HepG2 (cell line): Measurements from ENCODE around the gene FUT8. TPM values are rescaled to one million over a fixed set of nuclear protein-coding genes. Genes with fewer than 3 reads are reported as not detected.

ENCODE experiments used
- ATAC-seq: fragments of 200-7000 bp; cut with Tn5 transposase; 3 replicates; pipeline ENCODE4 v1.9.1; 2020; ENCODE audit warnings: mild to moderate bottlenecking, moderate library complexity
- BruUV-seq: library from RNA; stranded (reverse); fragments of 400-500 nt; replicated peaks from 2 replicates; lab custom pipeline; 2021; lab: Mats Ljungman, UMichigan
- CTCF ChIA-PET: fragments of 300-600 bp; formaldehyde crosslinking; extraction: SDS; loops from one replicate; lab custom pipeline; 2021; ENCODE audit warnings: low total read pairs, inconsistent platforms, low intra/inter-chr PET ratio; lab: Yijun Ruan, JAX
- POLR2A ChIA-PET: fragments of 350-600 bp; sonication (Branson Sonifier 250); formaldehyde crosslinking; loops from one replicate; lab custom pipeline; 2020; ENCODE audit warnings: antibody characterized with exemption, inconsistent platforms; lab: Yijun Ruan, JAX
- DNase-seq: peaks from one replicate; pipeline ENCODE4 v3.0.0-alpha.2; 2015; ENCODE audit warnings: low spot score
- FAIRE-seq: peaks from 3 replicates; lab custom pipeline; 2011; peaks lifted over from hg19 to GRCh38; lab: Jason Lieb, UNC
- H2AFZ ChIP-seq: one replicate; pipeline ENCODE4 v1.6.1; 2011; ENCODE audit warnings: low read length, inconsistent platforms
- H3K27ac ChIP-seq: fragments of 300-600 bp; 3 replicates; pipeline ENCODE4 v1.8.0; 2011; ENCODE audit warnings: mixed run types, mild to moderate bottlenecking, mixed read lengths, low read length, inconsistent platforms; ENCODE audit not compliant: insufficient read depth; ENCODE audit errors: extremely low read length
- H3K27me3 ChIP-seq, 2 experiments: fragments of 200-600 bp in 1 of 2; 2 replicates in 1 of 2; 3 replicates in 1 of 2; pipeline versions ENCODE4 v1.6.0 to v1.8.0; 2011; ENCODE audit warnings: low read length in 2 of 2, mild to moderate bottlenecking in 2 of 2, moderate library complexity in 2 of 2, inconsistent platforms in 1 of 2; ENCODE audit not compliant: insufficient read depth in 2 of 2, control insufficient read depth in 1 of 2
- H3K36me3 ChIP-seq, 2 experiments: fragments of 200-600 bp in 1 of 2; replicated peaks in 1 of 2; 2 replicates in 1 of 2; 3 replicates in 1 of 2; pipeline versions ENCODE4 v1.5.1 to v1.8.0; 2011; ENCODE audit warnings: low read length in 2 of 2, inconsistent platforms in 1 of 2; ENCODE audit not compliant: insufficient read depth in 2 of 2, control insufficient read depth in 1 of 2
- H3K4me1 ChIP-seq: 2 replicates; pipeline ENCODE4 v1.5.1; 2012; ENCODE audit warnings: low read length, inconsistent platforms; ENCODE audit not compliant: insufficient read depth
- H3K4me2 ChIP-seq: 2 replicates; pipeline ENCODE4 v1.6.0; 2011; ENCODE audit warnings: low read depth, low read length, inconsistent platforms
- H3K4me3 ChIP-seq, 3 experiments: fragments of 200-600 bp in 1 of 3; sonication (generic), shearing (Covaris generic) in 1 of 3; replicated peaks in 1 of 3; 2 replicates each; pipeline ENCODE4 v1.5.1; 2011 to 2016; ENCODE audit warnings: low read length in 3 of 3, inconsistent platforms in 2 of 3, low read depth in 2 of 3, mild to moderate bottlenecking in 2 of 3, control low read depth in 1 of 3, mixed read lengths in 1 of 3; ENCODE audit not compliant: insufficient read depth in 1 of 3
- H3K79me2 ChIP-seq: one replicate; pipeline ENCODE4 v1.6.1; 2011; ENCODE audit warnings: low read length, inconsistent platforms; ENCODE audit not compliant: insufficient read depth
- H3K9ac ChIP-seq: 2 replicates; pipeline ENCODE4 v1.6.0; 2011; ENCODE audit warnings: mild to moderate bottlenecking, low read depth, low read length, inconsistent platforms; ENCODE audit not compliant: insufficient read depth
- H3K9me3 ChIP-seq: 2 replicates; pipeline ENCODE4 v1.5.1; 2012; ENCODE audit warnings: mild to moderate bottlenecking, low read length
- H4K20me1 ChIP-seq: 2 replicates; pipeline ENCODE4 v1.6.0; 2011; ENCODE audit warnings: inconsistent platforms, mild to moderate bottlenecking, low read length, moderate library complexity; ENCODE audit not compliant: insufficient read depth
- ATAD3A ChIP-seq: sonication (generic); formaldehyde crosslinking; IDR thresholded peaks from 2 replicates; pipeline ENCODE4 v1.4.0; 2020; ENCODE audit warnings: missing genetic modification reagents
- ATRX ChIP-seq: sonication (generic); formaldehyde crosslinking; IDR thresholded peaks from 2 replicates; pipeline ENCODE4 v1.4.0; 2020; ENCODE audit warnings: missing genetic modification reagents, borderline replicate concordance
- EHMT2 ChIP-seq: fragments of 200-600 bp; sonication (generic); IDR thresholded peaks from 2 replicates; pipeline ENCODE4 v1.7.0; 2017; ENCODE audit warnings: antibody characterized with exemption, low read depth, low read length, borderline replicate concordance
- ERF ChIP-seq: IDR thresholded peaks from 2 replicates; pipeline ENCODE4 v1.6.1; 2018; ENCODE audit warnings: missing biosample characterization, missing genetic modification reagents
- FLYWCH1 ChIP-seq: sonication (generic); formaldehyde crosslinking; IDR thresholded peaks from 2 replicates; pipeline ENCODE4 v1.8.1; 2023; ENCODE audit warnings: mild to moderate bottlenecking, missing genetic modification reagents
- FOXO1 ChIP-seq: sonication (generic); formaldehyde crosslinking; IDR thresholded peaks from 2 replicates; pipeline ENCODE4 v1.4.0; 2020; ENCODE audit warnings: missing genetic modification reagents
- HOXA9 ChIP-seq: sonication (generic); formaldehyde crosslinking; IDR thresholded peaks from 2 replicates; pipeline ENCODE4 v1.8.1; 2022; ENCODE audit warnings: missing genetic modification reagents, mild to moderate bottlenecking, moderate library complexity, borderline replicate concordance
- KLF11 ChIP-seq: IDR thresholded peaks from 2 replicates; pipeline ENCODE4 v1.6.1; 2016; ENCODE audit warnings: missing compliant biosample characterization
- PAX8 ChIP-seq: sonication (generic); formaldehyde crosslinking; IDR thresholded peaks from 2 replicates; pipeline ENCODE4 v1.8.0; 2022; ENCODE audit warnings: mild to moderate bottlenecking, missing genetic modification reagents, borderline replicate concordance
- PAXIP1 ChIP-seq: sonication (generic); formaldehyde crosslinking; conservative IDR thresholded peaks from 2 replicates; pipeline ENCODE4 v1.4.0; 2020; ENCODE audit warnings: mild to moderate bottlenecking, missing genetic modification reagents, moderate library complexity
- POLR2G ChIP-seq: fragments of 200-400 bp; formaldehyde crosslinking; IDR thresholded peaks from 2 replicates; pipeline ENCODE4 v1.6.1; 2018; ENCODE audit warnings: mild to moderate bottlenecking, low read depth, low read length, moderate library complexity
- RORA ChIP-seq: sonication (generic); formaldehyde crosslinking; IDR thresholded peaks from 2 replicates; pipeline ENCODE4 v1.5.0; 2020; ENCODE audit warnings: mild to moderate bottlenecking, missing genetic modification reagents, moderate library complexity
- SMAD9 ChIP-seq: sonication (generic); formaldehyde crosslinking; IDR thresholded peaks from 2 replicates; pipeline ENCODE4 v1.5.1; 2020; ENCODE audit warnings: mild to moderate bottlenecking, missing genetic modification reagents
- TBX2 ChIP-seq: sonication (generic); formaldehyde crosslinking; IDR thresholded peaks from 2 replicates; pipeline ENCODE4 v1.5.0; 2020; ENCODE audit warnings: missing genetic modification reagents, mild to moderate bottlenecking, borderline replicate concordance
- TFE3 ChIP-seq: IDR thresholded peaks from 2 replicates; pipeline ENCODE4 v1.6.1; 2016
- ZNF616 ChIP-seq: sonication (generic); formaldehyde crosslinking; IDR thresholded peaks from 2 replicates; pipeline ENCODE4 v1.5.0; 2020; ENCODE audit warnings: low read depth, mild to moderate bottlenecking, missing genetic modification reagents
- ZNF713 ChIP-seq: sonication (generic); formaldehyde crosslinking; IDR thresholded peaks from 2 replicates; pipeline ENCODE4 v1.4.0; 2020; ENCODE audit warnings: mild to moderate bottlenecking, missing genetic modification reagents
- in situ Hi-C: cut with HindIII; loops from 2 replicates; pipeline ENCODE4 v1.10.0; 2017; ENCODE audit warnings: low pct_unique_long_range_greater_than_20kb; ENCODE audit not compliant: extremely low pct_ligation_motif_present
- intact Hi-C: fragments of 100-400 bp; cut with micrococcal nuclease; formaldehyde crosslinking; loops from one replicate; pipeline ENCODE4 v1.10.0; 2022; ENCODE audit not compliant: unreplicated experiment
- polyA plus RNA-seq, 8 experiments: library from polyadenylated mRNA; depleted of rRNA in 3 of 8; stranded (reverse) in 7 of 8; unstranded in 1 of 8; fragments of >200 nt; fragmentation: Illumina TruSeq in 4 of 8; extraction: Trizol in 4 of 8; gene quantifications; 2 replicates each; pipeline versions ENCODE4 v1.2.1 to v1.2.3, GENCODE V29; 2011 to 2016; ENCODE audit warnings: low read depth in 4 of 8, missing spikeins in 1 of 8, mixed read lengths in 1 of 8; ENCODE audit not compliant: insufficient read depth in 1 of 8
- total RNA-seq, 5 experiments: library from RNA; depleted of rRNA; stranded (reverse); fragments of >200 nt; fragmentation: Illumina TruSeq; extraction: Trizol; gene quantifications; 2 replicates each; pipeline ENCODE4 v1.2.3, GENCODE V29; 2016; ENCODE audit warnings: low read depth in 1 of 5
- TF ChIP-seq, protein P1 (sequence below): sonication (generic); formaldehyde crosslinking; IDR thresholded peaks from 2 replicates; pipeline ENCODE4 v1.5.0; 2020; ENCODE audit warnings: missing genetic modification reagents
- TF ChIP-seq, protein P2 (sequence below): sonication (generic); formaldehyde crosslinking; IDR thresholded peaks from 2 replicates; pipeline ENCODE4 v1.4.0; 2020; ENCODE audit warnings: missing genetic modification reagents

Gene FUT8
- total and polyA plus RNA-seq, 2 of the 13 experiments (the other 11 are each of a cell fraction or from before 2014, with no cell fraction given), result 9.3 to 17.5 TPM

- no peak for TF ChIP-seq TBX2 (CRISPR knock-in tag)
- TF ChIP-seq ZNF713 (CRISPR knock-in tag), result no peak
- no peak for TF ChIP-seq SMAD9
- no peak for TF ChIP-seq FLYWCH1 (CRISPR knock-in tag)
- TF ChIP-seq POLR2G, result no peak
- no peak for TF ChIP-seq ATAD3A (CRISPR knock-in tag)
- TF ChIP-seq HOXA9 (CRISPR knock-in tag), result no peak
- no peak for TF ChIP-seq PAXIP1 (CRISPR knock-in tag)
- TF ChIP-seq FOXO1 (CRISPR knock-in tag), result no peak
- TF ChIP-seq, protein P1, sequence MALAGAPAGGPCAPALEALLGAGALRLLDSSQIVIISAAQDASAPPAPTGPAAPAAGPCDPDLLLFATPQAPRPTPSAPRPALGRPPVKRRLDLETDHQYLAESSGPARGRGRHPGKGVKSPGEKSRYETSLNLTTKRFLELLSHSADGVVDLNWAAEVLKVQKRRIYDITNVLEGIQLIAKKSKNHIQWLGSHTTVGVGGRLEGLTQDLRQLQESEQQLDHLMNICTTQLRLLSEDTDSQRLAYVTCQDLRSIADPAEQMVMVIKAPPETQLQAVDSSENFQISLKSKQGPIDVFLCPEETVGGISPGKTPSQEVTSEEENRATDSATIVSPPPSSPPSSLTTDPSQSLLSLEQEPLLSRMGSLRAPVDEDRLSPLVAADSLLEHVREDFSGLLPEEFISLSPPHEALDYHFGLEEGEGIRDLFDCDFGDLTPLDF (CRISPR knock-in tag), result no peak
- no peak for TF ChIP-seq ZNF616 (CRISPR knock-in tag)
- TF ChIP-seq ATRX (CRISPR knock-in tag), result no peak
- TF ChIP-seq ERF (CRISPR knock-in tag), result no peak
- TF ChIP-seq PAX8 (CRISPR knock-in tag), result no peak
- TF ChIP-seq, protein P2, sequence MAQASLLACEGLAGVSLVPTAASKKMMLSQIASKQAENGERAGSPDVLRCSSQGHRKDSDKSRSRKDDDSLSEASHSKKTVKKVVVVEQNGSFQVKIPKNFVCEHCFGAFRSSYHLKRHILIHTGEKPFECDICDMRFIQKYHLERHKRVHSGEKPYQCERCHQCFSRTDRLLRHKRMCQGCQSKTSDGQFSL, result no peak
- TF ChIP-seq KLF11, result no peak
- no peak for TF ChIP-seq RORA (CRISPR knock-in tag)
- no peak for TF ChIP-seq TFE3
- TF ChIP-seq EHMT2, result no peak
- Histone ChIP-seq H3K27me3 (no peaks in the 10 kb centered on the region), H3K27ac (no peak overlapping the region), H3K36me3 (no peaks in the 10 kb centered on the region), H2AFZ (no peak overlapping the region), H3K79me2 (no peaks in the 10 kb centered on the region), H3K9me3 (no peaks in the 10 kb centered on the region), H3K9ac (no peak overlapping the region), H3K4me2 (no peak overlapping the region), H3K4me3 (no peak overlapping the region), H4K20me1 (no peaks in the 10 kb centered on the region), H3K4me1 (no peaks in the 10 kb centered on the region)
- CTCF ChIA-PET, result no interaction called here
- ATAC-seq (no peak), DNase-seq (no peak), FAIRE-seq (no peak)
- no TSS peak for BruUV-seq
- intact Hi-C loops, result no loop called here
- POLR2A ChIA-PET, result no interaction called here
- in situ Hi-C loops, result no loop called here
These were observed 9.3 kb upstream of the FUT8 start for GRCh38 chr14:65403231-65403630.
